Activated CD8-positive, alpha-beta memory T cell treated with anti-CD3 and anti-CD28 coated beads, Interleukin-2, amount 10 ng/mL, durations not matched to agents 7 days and 5 days (primary cell): Measurements from ENCODE around the gene PAPPA. TPM values are rescaled to one million over a fixed set of nuclear protein-coding genes. Genes with fewer than 3 reads are reported as not detected.

Source experiments
- ATAC-seq: fragments of 150-1000 bp; cut with Tn5 transposase; one replicate; pipeline ENCODE4 v1.10.0; 2021; ENCODE audit warnings: moderate library complexity
- CTCF ChIA-PET: fragments of 350-600 bp; sonication (Branson Sonifier 250); formaldehyde crosslinking; loops from one replicate; lab custom pipeline; 2021; ENCODE audit warnings: antibody characterized with exemption; lab: Charles Lee
- DNase-seq: peaks from one replicate; pipeline ENCODE4 v3.0.0-alpha.2; 2020
- H3K27ac Mint-ChIP-seq: one replicate; pipeline ENCODE4 v1.8.0; 2021; ENCODE audit warnings: mild to moderate bottlenecking, mixed read lengths
- H3K27me3 Mint-ChIP-seq: one replicate; pipeline ENCODE4 v1.8.0; 2021; ENCODE audit warnings: mixed read lengths
- H3K36me3 Mint-ChIP-seq: one replicate; pipeline ENCODE4 v1.8.0; 2021; ENCODE audit warnings: mild to moderate bottlenecking, mixed read lengths
- H3K4me1 Mint-ChIP-seq: one replicate; pipeline ENCODE4 v1.8.0; 2021; ENCODE audit warnings: mixed read lengths
- H3K4me3 Mint-ChIP-seq: one replicate; pipeline ENCODE4 v1.8.0; 2021; ENCODE audit warnings: mild to moderate bottlenecking, moderate library complexity, mixed read lengths
- H3K9me3 Mint-ChIP-seq: one replicate; pipeline ENCODE4 v1.8.0; 2022; ENCODE audit warnings: low read depth, mixed read lengths
- total RNA-seq, 2 experiments: library from RNA; stranded (reverse); gene quantifications; one replicate each; pipeline ENCODE4 v1.2.3, GENCODE V29; 2021

PAPPA gene
- total RNA-seq, 2 experiments from 2014 or later: not detected

GRCh38 chr9:116154976-116155697 is 1.5 kb downstream of the PAPPA start:
- Mint-ChIP-seq H3K4me3 (no peak overlapping the region), H3K9me3 (no peaks in the 10 kb centered on the region), H3K27me3 (peaks cover 70% of the 10 kb centered on the region), H3K27ac (no peak overlapping the region), H3K36me3 (no peaks in the 10 kb centered on the region), H3K4me1 (peaks cover 5% of the 10 kb centered on the region)
- ATAC-seq (no peak), DNase-seq (no peak)
- CTCF ChIA-PET: interaction anchor here (0.9 kb wide), 1 partner anchor 8 kb away, joined by 3 read pairs; no protein-coding TSS in a partner anchor

GRCh38 chr9:116155698-116156039 is 2.1 kb downstream of the PAPPA start:
- DNase-seq: no peak
- peaks cover 5% of the 10 kb centered on the region for H3K4me1 Mint-ChIP-seq
- H3K4me3 Mint-ChIP-seq: no peak overlapping the region
- H3K27me3 Mint-ChIP-seq: peaks cover 70% of the 10 kb centered on the region
- CTCF ChIA-PET: no interaction called here
- no peak for ATAC-seq
- no peaks in the 10 kb centered on the region for H3K9me3 Mint-ChIP-seq
- no peaks in the 10 kb centered on the region for H3K36me3 Mint-ChIP-seq
- no peak overlapping the region for H3K27ac Mint-ChIP-seq

- Mint-ChIP-seq H3K27ac (no peak overlapping the region), H3K4me1 (peaks cover 5% of the 10 kb centered on the region), H3K27me3 (peaks cover 66% of the 10 kb centered on the region), H3K4me3 (no peak overlapping the region), H3K9me3 (no peaks in the 10 kb centered on the region), H3K36me3 (no peaks in the 10 kb centered on the region)
- DNase-seq: no peak
- CTCF ChIA-PET: no interaction called here
- ATAC-seq: no peak
Observed at GRCh38 chr9:116156621-116157314, 3.2 kb downstream of the PAPPA start.

- peaks cover 58% of the 10 kb centered on the region for H3K27me3 Mint-ChIP-seq
- no peaks in the 10 kb centered on the region for H3K36me3 Mint-ChIP-seq
- peaks cover 5% of the 10 kb centered on the region for H3K4me1 Mint-ChIP-seq
- ATAC-seq (no peak), DNase-seq (no peak)
- CTCF ChIA-PET: no interaction called here
- no peak overlapping the region for H3K4me3 Mint-ChIP-seq
- H3K9me3 Mint-ChIP-seq: no peaks in the 10 kb centered on the region
- no peak overlapping the region for H3K27ac Mint-ChIP-seq
Observed at GRCh38 chr9:116157436-116158138, 4.0 kb downstream of the PAPPA start.

DNA sequence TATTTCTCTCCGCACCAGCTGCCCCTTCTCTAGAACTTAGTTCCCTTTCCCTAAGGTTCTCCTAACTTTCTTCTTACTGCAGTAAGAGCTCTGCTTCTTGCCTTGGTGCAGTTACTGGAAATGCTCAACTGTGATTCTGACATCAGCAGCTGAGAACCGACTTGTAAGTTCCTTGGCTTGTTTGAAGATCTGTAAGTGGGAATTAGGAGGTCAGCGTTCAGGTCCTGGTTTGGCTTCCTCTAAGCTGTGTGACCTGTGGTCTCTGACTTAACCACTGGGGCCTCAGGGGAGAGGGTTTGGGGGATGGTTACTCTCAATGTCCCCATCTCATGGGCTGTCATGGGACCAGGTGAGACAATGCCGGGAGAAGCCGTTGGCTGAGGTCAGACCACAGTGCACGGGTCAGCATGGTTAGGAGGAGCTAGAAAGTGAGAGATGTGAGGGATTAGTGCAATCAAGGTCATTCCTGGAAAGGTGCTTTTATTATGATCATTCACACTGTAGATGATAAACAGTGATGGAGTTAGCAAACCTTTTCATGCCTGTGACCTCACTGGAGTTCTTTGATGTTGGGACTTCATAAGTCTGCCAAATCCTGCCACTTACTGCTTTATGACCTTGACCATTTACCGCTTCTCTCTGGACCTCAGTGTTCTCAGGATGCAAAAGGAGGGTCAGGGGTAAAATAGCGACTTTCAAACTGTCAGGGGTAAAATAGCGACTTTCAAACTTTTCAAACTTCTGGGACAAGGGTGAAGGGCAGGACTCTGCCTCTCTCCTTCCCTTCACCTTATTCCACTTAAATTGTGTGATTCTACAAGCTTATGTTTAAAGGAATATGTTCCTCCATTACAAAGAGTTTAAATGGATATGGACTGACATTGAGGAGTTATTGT is 7.3 kb downstream of the PAPPA start:
- Mint-ChIP-seq H3K4me1 (no peaks in the 10 kb centered on the region), H3K4me3 (no peak overlapping the region), H3K36me3 (no peaks in the 10 kb centered on the region), H3K27ac (no peak overlapping the region), H3K9me3 (no peaks in the 10 kb centered on the region), H3K27me3 (peaks cover 30% of the 10 kb centered on the region)
- no peak for ATAC-seq
- no peak for DNase-seq
- CTCF ChIA-PET: no interaction called here

GRCh38 chr9:116162241-116162781 is 8.7 kb downstream of the PAPPA start:
- CTCF ChIA-PET: interaction anchor here (0.6 kb wide), 1 partner anchor 588 kb away, joined by 3 read pairs; no protein-coding TSS in a partner anchor
- DNase-seq (no peak), ATAC-seq (no peak)
- H3K9me3 Mint-ChIP-seq: no peaks in the 10 kb centered on the region
- no peak overlapping the region for H3K4me3 Mint-ChIP-seq
- no peaks in the 10 kb centered on the region for H3K4me1 Mint-ChIP-seq
- no peak overlapping the region for H3K27ac Mint-ChIP-seq
- peaks cover 19% of the 10 kb centered on the region for H3K27me3 Mint-ChIP-seq
- no peaks in the 10 kb centered on the region for H3K36me3 Mint-ChIP-seq

- DNase-seq (no peak), ATAC-seq (no peak)
- Mint-ChIP-seq H3K4me3 (no peak overlapping the region), H3K27ac (no peak overlapping the region), H3K9me3 (no peaks in the 10 kb centered on the region), H3K4me1 (no peaks in the 10 kb centered on the region), H3K27me3 (peaks cover 12% of the 10 kb centered on the region), H3K36me3 (no peaks in the 10 kb centered on the region)
- CTCF ChIA-PET: interaction anchor here (1.4 to 1.7 kb wide), 2 partner anchors 9 to 10 kb away, joined by 3 read pairs; no protein-coding TSS in a partner anchor
Observed at GRCh38 chr9:116163293-116164055, 9.9 kb downstream of the PAPPA start.

DNA sequence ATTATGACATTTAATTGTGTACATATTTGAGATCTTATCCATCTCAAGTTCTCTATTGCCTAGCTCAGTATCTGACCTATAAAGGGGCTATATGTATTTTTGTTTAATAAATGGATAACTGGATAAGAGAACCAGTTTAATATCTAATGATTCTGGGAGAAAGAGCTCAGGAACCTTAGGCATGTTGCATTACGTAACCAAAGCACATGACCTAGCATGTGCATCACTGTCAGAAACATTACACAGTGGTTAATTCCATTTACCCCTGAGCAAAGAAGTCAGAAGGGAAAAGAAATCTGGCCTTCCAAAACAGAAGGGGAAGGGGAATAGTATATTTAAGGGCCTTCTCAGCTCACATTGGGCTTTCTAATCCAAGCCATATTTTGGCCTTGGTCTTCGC is 12.3 kb downstream of the PAPPA start:
- H3K4me1 Mint-ChIP-seq: no peaks in the 10 kb centered on the region
- H3K27me3 Mint-ChIP-seq: peaks cover 3% of the 10 kb centered on the region
- no peak for DNase-seq
- no peaks in the 10 kb centered on the region for H3K9me3 Mint-ChIP-seq
- H3K4me3 Mint-ChIP-seq: no peak overlapping the region
- no peak overlapping the region for H3K27ac Mint-ChIP-seq
- ATAC-seq: no peak
- CTCF ChIA-PET: interaction anchor here (0.7 kb wide), 1 partner anchor 572 kb away, joined by 3 read pairs; no protein-coding TSS in a partner anchor
- no peaks in the 10 kb centered on the region for H3K36me3 Mint-ChIP-seq

DNA sequence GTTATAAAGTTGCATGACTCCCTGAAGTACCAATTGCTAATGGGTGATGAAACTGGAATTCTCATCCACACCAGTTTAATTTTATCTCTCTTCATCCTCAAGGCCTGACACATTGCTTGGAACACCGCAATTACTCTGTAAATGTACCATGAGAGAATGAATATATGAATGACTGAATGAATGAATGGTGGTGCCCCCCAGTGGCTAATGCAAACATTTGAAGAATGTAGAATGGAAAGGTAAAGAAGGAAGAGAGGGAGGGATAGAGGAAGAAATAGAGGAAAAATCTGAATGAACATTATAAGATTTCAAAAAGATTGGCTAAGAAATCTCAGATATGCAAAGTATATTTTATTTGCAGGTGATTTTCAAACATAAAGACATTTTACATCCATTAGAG is 13.1 kb downstream of the PAPPA start:
- Mint-ChIP-seq H3K27me3 (no peaks in the 10 kb centered on the region), H3K9me3 (no peaks in the 10 kb centered on the region), H3K36me3 (no peaks in the 10 kb centered on the region), H3K4me1 (no peaks in the 10 kb centered on the region), H3K4me3 (no peak overlapping the region), H3K27ac (no peak overlapping the region)
- no peak for DNase-seq
- CTCF ChIA-PET: no interaction called here
- ATAC-seq: no peak

DNA sequence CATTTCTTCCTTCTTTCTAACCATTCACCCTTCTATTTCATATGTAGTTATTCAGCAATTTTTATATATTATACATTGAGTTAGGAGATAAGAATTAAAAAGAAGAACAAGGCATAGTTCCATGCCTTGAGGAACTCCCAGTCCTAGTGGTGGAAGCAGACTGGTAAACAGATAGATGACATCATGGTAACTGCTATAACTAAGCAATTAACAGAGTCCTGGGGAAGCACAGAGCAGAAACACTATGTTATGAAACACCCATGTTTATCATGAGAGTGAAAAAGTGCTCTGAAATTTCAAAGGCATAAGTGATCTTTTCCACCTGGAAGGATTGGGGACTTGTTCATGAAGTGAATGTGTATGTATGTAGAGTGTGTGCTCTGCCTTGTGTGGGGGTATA is 14.6 kb downstream of the PAPPA start:
- H3K4me1 Mint-ChIP-seq: no peaks in the 10 kb centered on the region
- no peak for DNase-seq
- no peaks in the 10 kb centered on the region for H3K36me3 Mint-ChIP-seq

GRCh38 chr9:116172216-116172615 is 18.6 kb downstream of the PAPPA start:
- CTCF ChIA-PET: no interaction called here
- Mint-ChIP-seq H3K4me1 (no peaks in the 10 kb centered on the region), H3K27me3 (no peaks in the 10 kb centered on the region), H3K9me3 (no peaks in the 10 kb centered on the region), H3K36me3 (no peaks in the 10 kb centered on the region), H3K4me3 (no peak overlapping the region), H3K27ac (no peak overlapping the region)
- DNase-seq (no peak), ATAC-seq (no peak)

More for the DNA sequence above, 14.6 kb downstream of the PAPPA start:
- no peak overlapping the region for H3K4me3 Mint-ChIP-seq
- H3K27me3 Mint-ChIP-seq: no peaks in the 10 kb centered on the region
- H3K9me3 Mint-ChIP-seq: no peaks in the 10 kb centered on the region
- ATAC-seq: no peak
- H3K27ac Mint-ChIP-seq: no peak overlapping the region
- CTCF ChIA-PET: no interaction called here

GRCh38 chr9:116174347-116174746 is 20.8 kb downstream of the PAPPA start:
- H3K4me1 Mint-ChIP-seq: no peaks in the 10 kb centered on the region
- H3K27me3 Mint-ChIP-seq: no peaks in the 10 kb centered on the region
- H3K36me3 Mint-ChIP-seq: no peaks in the 10 kb centered on the region
- CTCF ChIA-PET: interaction anchor here (0.8 kb wide), 1 partner anchor 10 kb away, joined by 3 read pairs; no protein-coding TSS in a partner anchor
- no peaks in the 10 kb centered on the region for H3K9me3 Mint-ChIP-seq
- ATAC-seq: no peak
- no peak overlapping the region for H3K27ac Mint-ChIP-seq
- DNase-seq: no peak
- no peak overlapping the region for H3K4me3 Mint-ChIP-seq
